Upper lobe of left lung (tissue), 4 donors: ENCODE data around the gene PNLIPRP3.

Experiments used
- POLR2AphosphoS5 ChIP-seq, 2 donors: sonication (generic); formaldehyde crosslinking; IDR thresholded peaks; one replicate each; pipeline ENCODE4 v1.5.1; 2017; ENCODE audit warnings: antibody characterized with exemption in 2 of 2
- TF ChIP-seq, protein P1 (sequence below), 6 experiments: fragments of 450-650 bp in 4 of 6; fragments of 200-600 bp in 2 of 6; sonication (generic) in 2 of 6; IDR thresholded peaks; one replicate each; pipeline ENCODE4 v1.5.1; 2016 to 2019; ENCODE audit warnings: antibody characterized with exemption in 6 of 6

DNA sequence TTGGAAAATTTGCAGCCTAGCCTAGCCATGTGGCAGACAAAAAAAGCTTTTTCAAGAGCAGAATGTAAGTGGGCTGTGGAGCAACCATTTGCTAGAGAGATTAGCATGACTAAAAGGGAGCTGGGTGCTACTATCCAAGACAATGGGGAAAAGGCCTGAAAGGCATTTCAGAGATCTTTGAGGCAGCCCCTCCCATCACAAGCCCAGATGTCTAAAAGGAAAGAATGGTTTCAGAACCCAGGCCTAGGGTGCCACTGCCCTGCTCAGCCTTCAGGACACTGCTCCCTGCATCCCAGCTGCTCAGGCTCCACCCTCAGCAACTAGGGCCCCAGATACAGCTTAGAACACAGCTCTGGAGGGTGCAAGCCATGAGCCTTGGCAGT, 24.7 kb downstream of the PNLIPRP3 start:
- TF ChIP-seq, protein P1, sequence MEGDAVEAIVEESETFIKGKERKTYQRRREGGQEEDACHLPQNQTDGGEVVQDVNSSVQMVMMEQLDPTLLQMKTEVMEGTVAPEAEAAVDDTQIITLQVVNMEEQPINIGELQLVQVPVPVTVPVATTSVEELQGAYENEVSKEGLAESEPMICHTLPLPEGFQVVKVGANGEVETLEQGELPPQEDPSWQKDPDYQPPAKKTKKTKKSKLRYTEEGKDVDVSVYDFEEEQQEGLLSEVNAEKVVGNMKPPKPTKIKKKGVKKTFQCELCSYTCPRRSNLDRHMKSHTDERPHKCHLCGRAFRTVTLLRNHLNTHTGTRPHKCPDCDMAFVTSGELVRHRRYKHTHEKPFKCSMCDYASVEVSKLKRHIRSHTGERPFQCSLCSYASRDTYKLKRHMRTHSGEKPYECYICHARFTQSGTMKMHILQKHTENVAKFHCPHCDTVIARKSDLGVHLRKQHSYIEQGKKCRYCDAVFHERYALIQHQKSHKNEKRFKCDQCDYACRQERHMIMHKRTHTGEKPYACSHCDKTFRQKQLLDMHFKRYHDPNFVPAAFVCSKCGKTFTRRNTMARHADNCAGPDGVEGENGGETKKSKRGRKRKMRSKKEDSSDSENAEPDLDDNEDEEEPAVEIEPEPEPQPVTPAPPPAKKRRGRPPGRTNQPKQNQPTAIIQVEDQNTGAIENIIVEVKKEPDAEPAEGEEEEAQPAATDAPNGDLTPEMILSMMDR (IDR thresholded peaks at IDR 0.05): no peak
- TF ChIP-seq POLR2AphosphoS5 (IDR thresholded peaks at IDR 0.05): no peak
